BE2C (cell line): ENCODE data around the gene HAUS8.

Experiments
- DNase-seq: peaks from one replicate; pipeline ENCODE4 v3.0.0-alpha.2; 2020
- H3K27me3 ChIP-seq: fragments of 250-450 bp; sonication (Bioruptor Pico); 2 replicates; pipeline ENCODE4 v1.5.1; 2020; ENCODE audit warnings: mild to moderate bottlenecking
- H3K36me3 ChIP-seq: fragments of 250-450 bp; sonication (Bioruptor Pico); 2 replicates; pipeline ENCODE4 v1.5.1; 2020; ENCODE audit warnings: mild to moderate bottlenecking
- H3K4me1 ChIP-seq: fragments of 250-450 bp; sonication (Bioruptor Pico); 2 replicates; pipeline ENCODE4 v1.5.1; 2020
- H3K4me3 ChIP-seq: 2 replicates; pipeline ENCODE4 v1.5.1; 2011; ENCODE audit warnings: low read depth, low read length
- H3K9me3 ChIP-seq: fragments of 250-450 bp; sonication (Bioruptor Pico); 2 replicates; pipeline ENCODE4 v1.5.1; 2020
- TF ChIP-seq, protein P1 (sequence below): IDR thresholded peaks from 2 replicates; pipeline ENCODE4 v1.5.1; 2012; ENCODE audit warnings: mild to moderate bottlenecking, low read depth, low read length

The HAUS8 gene

DNA sequence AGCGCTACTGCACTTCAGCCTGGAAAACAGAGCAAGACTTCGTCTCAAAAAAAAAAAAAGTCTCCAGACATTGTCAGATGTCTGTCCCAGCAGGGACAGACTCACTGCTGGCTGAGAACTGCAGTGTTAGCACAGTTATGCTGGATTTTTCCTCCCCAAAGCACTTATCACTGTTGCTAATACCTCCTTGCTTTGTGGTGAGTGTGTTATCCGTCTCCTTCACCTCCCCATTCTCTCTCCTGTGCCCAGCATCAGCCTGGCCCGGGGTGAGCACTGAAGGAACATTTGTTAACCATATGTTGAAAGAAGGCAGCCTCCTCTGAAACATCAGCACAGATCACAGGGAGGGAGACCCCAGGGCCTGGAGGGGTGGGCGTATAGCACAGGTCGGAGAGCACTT, 11.6 kb upstream of the HAUS8 start:
- Histone ChIP-seq H3K4me1 (peaks cover 5% of the 10 kb centered on the region), H3K4me3 (no peak overlapping the region), H3K9me3 (no peaks in the 10 kb centered on the region), H3K27me3 (no peaks in the 10 kb centered on the region), H3K36me3 (no peaks in the 10 kb centered on the region)
- DNase-seq = no peak
- TF ChIP-seq, protein P1, sequence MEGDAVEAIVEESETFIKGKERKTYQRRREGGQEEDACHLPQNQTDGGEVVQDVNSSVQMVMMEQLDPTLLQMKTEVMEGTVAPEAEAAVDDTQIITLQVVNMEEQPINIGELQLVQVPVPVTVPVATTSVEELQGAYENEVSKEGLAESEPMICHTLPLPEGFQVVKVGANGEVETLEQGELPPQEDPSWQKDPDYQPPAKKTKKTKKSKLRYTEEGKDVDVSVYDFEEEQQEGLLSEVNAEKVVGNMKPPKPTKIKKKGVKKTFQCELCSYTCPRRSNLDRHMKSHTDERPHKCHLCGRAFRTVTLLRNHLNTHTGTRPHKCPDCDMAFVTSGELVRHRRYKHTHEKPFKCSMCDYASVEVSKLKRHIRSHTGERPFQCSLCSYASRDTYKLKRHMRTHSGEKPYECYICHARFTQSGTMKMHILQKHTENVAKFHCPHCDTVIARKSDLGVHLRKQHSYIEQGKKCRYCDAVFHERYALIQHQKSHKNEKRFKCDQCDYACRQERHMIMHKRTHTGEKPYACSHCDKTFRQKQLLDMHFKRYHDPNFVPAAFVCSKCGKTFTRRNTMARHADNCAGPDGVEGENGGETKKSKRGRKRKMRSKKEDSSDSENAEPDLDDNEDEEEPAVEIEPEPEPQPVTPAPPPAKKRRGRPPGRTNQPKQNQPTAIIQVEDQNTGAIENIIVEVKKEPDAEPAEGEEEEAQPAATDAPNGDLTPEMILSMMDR = no peak

DNA sequence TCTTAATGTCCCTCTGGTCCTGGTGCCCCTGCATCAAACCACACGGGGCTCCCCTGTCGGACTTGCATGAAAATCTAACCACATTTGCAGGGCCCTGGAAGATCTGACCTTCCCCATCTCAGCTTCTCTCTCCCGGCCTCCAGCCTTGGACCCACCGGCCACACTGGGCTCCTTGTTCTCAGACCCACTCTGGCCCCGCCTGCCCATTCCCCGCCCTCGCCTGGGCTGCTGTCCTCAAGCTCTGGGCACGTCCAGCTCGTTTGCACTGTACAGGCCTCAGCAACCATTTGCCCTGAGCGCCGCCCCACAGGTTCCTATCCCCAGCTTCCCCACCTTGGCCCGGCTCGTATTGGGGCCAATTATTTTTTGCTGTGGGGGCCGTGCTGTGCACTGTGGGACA, 10.9 kb upstream of the HAUS8 start:
- H3K36me3 ChIP-seq = no peaks in the 10 kb centered on the region
- no peaks in the 10 kb centered on the region for H3K9me3 ChIP-seq
- H3K4me1 ChIP-seq = peaks cover 5% of the 10 kb centered on the region
- TF ChIP-seq, protein P1 = no peak
- H3K27me3 ChIP-seq = no peaks in the 10 kb centered on the region
- H3K4me3 ChIP-seq = no peak overlapping the region
- DNase-seq = no peak

DNA sequence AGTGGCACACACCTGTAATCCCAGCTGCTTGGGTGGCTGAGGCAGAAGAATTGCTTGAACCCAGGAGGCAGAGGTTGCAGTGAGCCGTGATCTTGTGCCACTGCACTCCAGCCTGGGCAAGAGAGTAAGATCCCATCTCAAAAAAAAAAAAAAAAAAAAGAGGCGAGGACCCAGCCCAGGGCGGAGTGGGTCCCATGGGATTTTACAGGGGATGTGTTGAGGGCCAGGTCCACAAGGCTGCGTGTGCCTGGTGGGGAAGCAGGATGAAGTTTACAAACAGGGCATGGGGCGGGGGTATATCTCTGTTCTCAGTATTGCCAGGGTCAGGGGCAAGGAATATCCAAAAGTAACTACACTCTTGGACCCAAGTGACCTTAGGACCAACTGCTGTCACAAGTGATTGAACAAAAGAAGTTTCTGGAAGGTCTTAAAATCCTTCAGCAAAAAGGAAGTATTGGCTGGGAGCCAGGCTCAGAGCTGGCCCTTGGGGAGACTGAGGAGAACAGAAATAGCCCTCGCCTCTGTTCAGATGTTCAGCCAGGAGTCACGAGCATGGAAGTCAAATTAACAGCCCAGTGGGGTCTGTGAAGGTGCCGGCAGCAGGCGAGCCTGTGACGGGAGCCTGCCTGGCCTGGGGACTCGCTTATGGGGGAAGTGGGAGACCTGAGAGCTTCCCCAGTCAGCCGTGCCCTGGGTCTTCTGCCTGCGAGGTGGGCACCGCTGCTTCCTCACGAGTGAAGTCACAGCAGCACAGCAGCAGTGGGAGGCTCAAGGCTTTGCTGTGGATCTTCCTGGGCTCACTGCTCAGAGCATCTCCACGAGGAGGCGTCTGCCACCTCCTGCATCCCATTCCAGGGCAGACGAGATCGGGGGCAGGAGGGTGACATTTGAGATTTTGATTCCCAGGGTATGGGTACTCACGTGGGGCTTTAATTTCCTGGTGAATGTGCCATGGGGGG, 6.7 kb upstream of the HAUS8 start:
- Histone ChIP-seq H3K4me1 (no peaks in the 10 kb centered on the region; the same call in 1 of the 2 replicates), H3K4me3 (no peak overlapping the region), H3K9me3 (no peaks in the 10 kb centered on the region), H3K36me3 (no peaks in the 10 kb centered on the region), H3K27me3 (no peaks in the 10 kb centered on the region)
- no peak for DNase-seq
- TF ChIP-seq, protein P1 = no peak

DNA sequence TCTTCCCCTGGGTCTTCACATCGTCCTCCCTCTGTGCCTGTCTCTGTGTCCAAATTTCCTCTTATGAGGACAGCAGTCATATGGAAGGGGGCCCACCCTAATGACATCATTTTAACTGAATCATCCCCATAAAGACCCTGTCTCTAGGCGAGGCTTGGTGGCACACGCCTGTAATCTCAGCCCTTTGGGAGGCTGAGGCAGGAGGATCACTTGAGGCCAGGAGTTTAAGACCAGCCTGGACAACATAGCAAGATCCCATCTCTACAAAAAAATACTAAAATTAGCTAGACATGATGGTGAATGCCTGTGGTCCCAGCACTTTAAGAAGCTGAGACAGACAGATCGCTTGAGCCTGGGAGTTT, 5.2 kb upstream of the HAUS8 start:
- H3K4me3 ChIP-seq = peak overlapping the region; percentile 64; the same call in 1 of the 2 replicates
- no peaks in the 10 kb centered on the region for H3K36me3 ChIP-seq
- no peaks in the 10 kb centered on the region for H3K9me3 ChIP-seq
- TF ChIP-seq, protein P1 = no peak
- H3K27me3 ChIP-seq = no peaks in the 10 kb centered on the region
- H3K4me1 ChIP-seq = no peaks in the 10 kb centered on the region; the same call in 1 of the 2 replicates
- no peak for DNase-seq

DNA sequence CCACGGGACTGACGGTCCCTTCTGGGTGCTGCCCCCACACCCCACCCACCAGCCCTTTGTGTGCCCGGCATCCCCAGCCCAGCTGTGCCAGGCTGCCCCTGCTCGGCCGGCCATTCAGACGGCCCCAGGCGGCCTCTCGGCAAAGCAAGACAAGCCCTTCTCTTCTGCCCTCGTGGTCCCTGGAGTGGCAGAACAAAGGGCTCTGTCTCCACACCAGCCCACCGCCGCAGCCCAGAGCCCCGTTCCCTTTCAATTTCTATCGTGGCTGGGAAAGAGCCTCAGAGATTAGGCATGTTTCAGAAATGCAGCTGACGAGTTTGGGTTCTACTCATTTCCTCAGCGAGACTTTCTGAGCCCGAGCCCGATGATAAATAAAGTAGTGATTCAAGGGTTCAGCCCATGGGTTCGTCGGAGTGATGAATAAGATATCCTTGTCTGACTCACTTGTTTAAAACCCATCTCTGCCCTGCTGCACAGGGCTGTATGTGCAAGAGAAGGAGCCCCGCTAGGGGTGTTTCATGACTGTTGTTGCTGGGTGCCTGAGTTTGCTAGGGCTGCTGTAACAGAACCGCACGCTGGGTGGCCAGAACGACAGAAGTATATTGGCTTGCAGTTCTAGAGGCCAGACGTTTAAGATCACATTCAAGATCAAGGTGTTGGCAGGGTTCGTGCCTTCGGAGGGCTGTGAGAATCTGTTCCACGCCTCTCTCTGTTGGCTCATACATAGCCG, 4.6 kb upstream of the HAUS8 start:
- Histone ChIP-seq H3K27me3 (no peaks in the 10 kb centered on the region), H3K4me3 (peak overlapping the region; percentile 64), H3K4me1 (no peaks in the 10 kb centered on the region; the same call in 1 of the 2 replicates), H3K36me3 (no peaks in the 10 kb centered on the region), H3K9me3 (no peaks in the 10 kb centered on the region)
- TF ChIP-seq, protein P1 = peak; percentile 72
- DNase-seq = peak; percentile 87
